ENCODE measurements around the gene TMC6. TPM values are rescaled to one million over a fixed set of nuclear protein-coding genes. Genes with fewer than 3 reads are reported as not detected.
A peak's percentile ranks its signal among the peaks of the same experiment; 100 is the strongest.
"Not testable (repeated sequence)": the region's sequence is repeated elsewhere in the genome, so short reads cannot be mapped to it uniquely, and the experiment has no call there.

Gene TMC6
- total RNA-seq, 1 donor from 2014 or later = 6.9 TPM

DNA sequence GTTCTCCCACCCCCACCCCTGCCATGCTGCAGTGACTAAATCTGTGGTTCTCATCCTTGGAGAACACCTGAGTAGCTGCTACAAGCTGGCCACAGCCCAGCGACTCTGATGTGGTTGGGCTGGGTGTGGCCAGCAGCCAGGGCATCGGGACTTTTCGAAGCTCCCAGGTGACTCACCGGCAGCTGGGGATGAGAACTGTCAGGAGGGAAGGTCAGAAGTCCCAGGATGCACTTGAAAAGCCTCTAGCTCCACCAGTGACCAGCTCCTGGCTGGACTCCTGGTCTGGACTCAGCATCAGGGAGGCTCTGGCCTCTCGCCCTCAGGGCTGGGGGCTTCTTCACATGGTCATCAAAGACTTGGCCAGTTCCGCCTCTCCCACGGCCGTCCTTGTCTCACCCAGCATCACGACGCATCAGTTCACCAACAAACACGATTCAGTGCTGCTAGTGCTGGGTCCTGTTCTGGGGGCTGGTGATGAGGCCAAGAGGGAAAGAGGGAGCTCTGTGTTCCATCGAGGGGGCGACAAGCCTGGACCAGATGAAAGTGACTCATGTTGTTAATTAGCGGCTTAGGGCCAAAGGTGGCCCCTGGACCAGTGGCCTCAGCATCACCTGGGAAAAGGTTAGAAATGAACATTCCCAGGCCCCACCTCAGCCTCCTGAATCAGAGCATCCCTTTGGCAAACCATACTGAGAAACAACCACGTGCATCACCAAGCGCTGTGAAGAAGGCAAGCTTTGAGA is 13.7 kb upstream of the TMC6 start:
- Histone ChIP-seq H3K4me3 (no peak overlapping the region), H3F3A (ENCODE audit: low read depth) (peaks cover 24% of the 10 kb centered on the region), H3K4me1 (no peaks in the 10 kb centered on the region), H2AFZ (replicated peaks) (no peak overlapping the region), H3K9ac (no peak overlapping the region), H3K36me3 (no peaks in the 10 kb centered on the region), H3K27ac (no peak overlapping the region), H3K4me2 (no peak overlapping the region), H3K9me3 (ENCODE audit: low read depth) (no peaks in the 10 kb centered on the region), H4K20me1 (ENCODE audit: low read depth) (no peaks in the 10 kb centered on the region), H3K27me3 (peaks cover 13% of the 10 kb centered on the region), H3K79me2 (ENCODE audit: low read depth) (no peaks in the 10 kb centered on the region)
- Mint-ChIP-seq H3K9me3 (no peaks in the 10 kb centered on the region), H3K4me1 (peaks cover 18% of the 10 kb centered on the region), H3K27me3 (ENCODE audit: insufficient read depth, low read depth) (peaks cover 7% of the 10 kb centered on the region), H3K4me3 (no peak overlapping the region), H3K27ac (no peak overlapping the region), H3K36me3 (no peaks in the 10 kb centered on the region)
- TF ChIP-seq, protein P1, sequence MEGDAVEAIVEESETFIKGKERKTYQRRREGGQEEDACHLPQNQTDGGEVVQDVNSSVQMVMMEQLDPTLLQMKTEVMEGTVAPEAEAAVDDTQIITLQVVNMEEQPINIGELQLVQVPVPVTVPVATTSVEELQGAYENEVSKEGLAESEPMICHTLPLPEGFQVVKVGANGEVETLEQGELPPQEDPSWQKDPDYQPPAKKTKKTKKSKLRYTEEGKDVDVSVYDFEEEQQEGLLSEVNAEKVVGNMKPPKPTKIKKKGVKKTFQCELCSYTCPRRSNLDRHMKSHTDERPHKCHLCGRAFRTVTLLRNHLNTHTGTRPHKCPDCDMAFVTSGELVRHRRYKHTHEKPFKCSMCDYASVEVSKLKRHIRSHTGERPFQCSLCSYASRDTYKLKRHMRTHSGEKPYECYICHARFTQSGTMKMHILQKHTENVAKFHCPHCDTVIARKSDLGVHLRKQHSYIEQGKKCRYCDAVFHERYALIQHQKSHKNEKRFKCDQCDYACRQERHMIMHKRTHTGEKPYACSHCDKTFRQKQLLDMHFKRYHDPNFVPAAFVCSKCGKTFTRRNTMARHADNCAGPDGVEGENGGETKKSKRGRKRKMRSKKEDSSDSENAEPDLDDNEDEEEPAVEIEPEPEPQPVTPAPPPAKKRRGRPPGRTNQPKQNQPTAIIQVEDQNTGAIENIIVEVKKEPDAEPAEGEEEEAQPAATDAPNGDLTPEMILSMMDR (IDR thresholded peaks at IDR 0.05) = no peak
- no peak for TF ChIP-seq EZH2phosphoT487 (IDR thresholded peaks at IDR 0.05)
- TF ChIP-seq EZH2 (IDR thresholded peaks at IDR 0.05) = no peak
- DNase-seq (ENCODE audit: low spot score) = no peak

DNA sequence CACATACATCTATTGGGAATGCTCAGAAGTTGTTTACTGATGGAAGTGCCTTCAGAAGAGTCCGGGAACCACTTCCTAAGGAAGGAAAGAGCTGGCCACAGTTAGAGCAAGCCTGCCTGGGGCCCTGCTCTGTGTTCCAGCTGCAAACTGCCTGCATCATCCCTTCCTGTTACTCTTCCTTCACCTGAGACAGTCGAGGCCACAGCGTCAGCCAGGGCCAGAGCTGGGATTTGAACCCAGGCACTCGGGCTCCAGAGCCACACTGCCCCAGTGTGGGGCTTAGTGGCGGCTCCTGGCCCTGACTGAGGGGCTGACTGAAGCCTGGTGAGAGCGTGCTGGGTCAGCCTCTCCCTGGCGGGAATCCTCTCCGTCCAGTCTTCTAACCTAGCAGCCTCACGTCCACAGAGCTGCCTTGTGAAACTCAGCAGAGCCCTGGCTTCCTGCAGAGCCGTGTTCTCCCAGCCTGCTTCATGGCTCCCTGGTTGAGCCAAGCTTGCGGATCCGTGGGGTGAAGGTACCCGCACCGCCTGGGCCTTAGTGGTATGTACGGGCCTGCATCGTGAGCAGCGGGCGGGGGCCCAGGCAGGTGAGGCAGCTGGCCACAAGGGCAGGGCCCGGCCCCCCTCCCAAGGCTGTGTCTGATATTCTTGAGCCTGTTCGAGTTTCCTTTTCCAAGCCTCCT is 13.0 kb upstream of the TMC6 start:
- H3K27ac ChIP-seq = no peak overlapping the region
- H3K9ac ChIP-seq = no peak overlapping the region
- no peaks in the 10 kb centered on the region for H4K20me1 ChIP-seq (ENCODE audit: low read depth)
- peaks cover 24% of the 10 kb centered on the region for H3F3A ChIP-seq (ENCODE audit: low read depth)
- H3K27me3 ChIP-seq = peaks cover 13% of the 10 kb centered on the region
- Mint-ChIP-seq H3K4me3 (no peak overlapping the region), H3K4me1 (peaks cover 18% of the 10 kb centered on the region), H3K27me3 (ENCODE audit: insufficient read depth, low read depth) (peaks cover 7% of the 10 kb centered on the region), H3K9me3 (no peaks in the 10 kb centered on the region), H3K36me3 (no peaks in the 10 kb centered on the region), H3K27ac (no peak overlapping the region)
- H3K79me2 ChIP-seq (ENCODE audit: low read depth) = no peaks in the 10 kb centered on the region
- no peak overlapping the region for H3K4me3 ChIP-seq
- no peaks in the 10 kb centered on the region for H3K4me1 ChIP-seq
- H2AFZ ChIP-seq (replicated peaks) = no peak overlapping the region
- H3K4me2 ChIP-seq = no peak overlapping the region
- H3K9me3 ChIP-seq (ENCODE audit: low read depth) = no peaks in the 10 kb centered on the region
- TF ChIP-seq EZH2 (IDR thresholded peaks at IDR 0.05) (no peak), EZH2phosphoT487 (IDR thresholded peaks at IDR 0.05) (no peak)
- TF ChIP-seq, protein P1 (IDR thresholded peaks at IDR 0.05) = no peak
- DNase-seq (ENCODE audit: low spot score) = no peak
- H3K36me3 ChIP-seq = no peaks in the 10 kb centered on the region

DNA sequence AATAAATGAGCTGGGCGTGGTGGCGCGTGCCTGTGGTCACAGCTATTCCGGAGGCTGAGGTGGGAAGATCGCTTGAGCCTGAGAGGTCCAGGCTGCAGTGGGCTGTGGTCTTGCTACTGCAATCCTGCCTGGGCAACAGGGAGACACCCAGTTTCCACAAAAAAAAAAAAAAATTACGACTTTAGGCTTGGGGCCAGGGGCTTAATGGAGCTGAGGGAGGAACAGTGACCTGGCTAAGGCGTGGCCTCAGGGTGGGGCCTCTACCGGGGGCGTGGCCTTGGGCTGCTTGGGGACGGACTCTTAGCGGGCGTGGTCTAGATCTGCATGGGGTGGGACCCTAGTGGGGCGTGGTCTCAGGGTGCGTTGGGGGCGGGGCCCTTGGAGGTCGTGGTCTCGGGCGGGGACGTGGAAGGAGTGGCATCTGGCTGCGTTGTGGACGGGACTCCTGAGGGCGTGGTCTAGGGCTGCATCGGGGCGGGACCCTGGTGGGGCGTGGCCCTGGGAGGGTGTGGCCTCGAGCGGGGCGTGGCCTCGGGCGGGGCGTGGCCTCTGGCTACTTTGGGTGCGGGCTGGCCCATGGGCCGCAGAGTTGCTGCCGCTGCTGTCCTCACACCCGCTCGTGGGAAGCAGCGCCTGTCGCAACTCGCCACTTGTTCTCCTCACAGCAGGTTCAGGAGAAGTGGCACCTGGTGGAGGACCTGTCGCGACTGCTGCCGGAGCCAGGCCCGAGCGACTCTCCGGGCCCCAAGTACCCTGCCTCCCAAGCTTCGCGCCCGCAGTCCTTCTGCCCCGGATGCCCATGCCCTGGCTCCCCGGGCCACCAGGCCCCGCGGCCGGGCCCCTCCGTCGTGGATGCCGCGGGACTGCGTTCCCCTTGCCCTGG is 11.9 kb upstream of the TMC6 start:
- Mint-ChIP-seq H3K27ac (no peak overlapping the region), H3K27me3 (ENCODE audit: insufficient read depth, low read depth) (peaks cover 9% of the 10 kb centered on the region), H3K4me1 (peaks cover 18% of the 10 kb centered on the region), H3K4me3 (peak overlapping the region; percentile 57), H3K9me3 (no peaks in the 10 kb centered on the region), H3K36me3 (no peaks in the 10 kb centered on the region)
- Histone ChIP-seq H3K4me3 (no peak overlapping the region), H4K20me1 (ENCODE audit: low read depth) (no peaks in the 10 kb centered on the region), H3F3A (ENCODE audit: low read depth) (peaks cover 24% of the 10 kb centered on the region), H3K9me3 (ENCODE audit: low read depth) (no peaks in the 10 kb centered on the region), H3K4me2 (peak overlapping the region; percentile 52), H2AFZ (replicated peaks) (no peak overlapping the region), H3K27ac (no peak overlapping the region), H3K36me3 (no peaks in the 10 kb centered on the region), H3K79me2 (ENCODE audit: low read depth) (no peaks in the 10 kb centered on the region), H3K9ac (no peak overlapping the region), H3K27me3 (peaks cover 13% of the 10 kb centered on the region), H3K4me1 (no peaks in the 10 kb centered on the region)
- DNase-seq (ENCODE audit: low spot score) = peak; percentile 98
- TF ChIP-seq EZH2phosphoT487 (IDR thresholded peaks at IDR 0.05) = no peak
- TF ChIP-seq EZH2 (IDR thresholded peaks at IDR 0.05) = no peak
- TF ChIP-seq, protein P1 (IDR thresholded peaks at IDR 0.05) = no peak

DNA sequence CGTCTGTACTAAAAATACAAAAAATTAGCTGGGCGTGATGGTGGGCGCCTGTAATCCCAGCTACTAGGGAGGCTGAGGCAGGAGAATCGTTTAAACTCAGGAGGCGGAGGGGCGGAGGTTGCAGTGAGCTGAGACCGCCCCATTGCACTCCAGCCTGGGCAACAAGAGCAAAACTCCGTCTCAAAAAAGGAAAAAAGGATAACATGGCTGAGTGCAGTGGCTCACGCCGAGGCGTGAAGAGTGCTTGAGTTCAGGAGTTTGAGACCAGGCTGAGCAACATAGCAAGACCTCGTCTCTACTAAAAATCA is 11.3 kb upstream of the TMC6 start:
- not testable (repeated sequence) for H3K4me2 ChIP-seq; DNase-seq (ENCODE audit: low spot score); H3K79me2 ChIP-seq (ENCODE audit: low read depth); H3K36me3 Mint-ChIP-seq; H3K4me1 ChIP-seq; H4K20me1 ChIP-seq (ENCODE audit: low read depth); H3K4me3 Mint-ChIP-seq; H3K4me3 ChIP-seq; H2AFZ ChIP-seq (replicated peaks); H3K27ac Mint-ChIP-seq; H3K9me3 ChIP-seq (ENCODE audit: low read depth); H3K9me3 Mint-ChIP-seq; H3K9ac ChIP-seq; H3K27ac ChIP-seq; H3K36me3 ChIP-seq
- peaks cover 12% of the 10 kb centered on the region for H3K27me3 Mint-ChIP-seq (ENCODE audit: insufficient read depth, low read depth)
- H3K4me1 Mint-ChIP-seq = peaks cover 18% of the 10 kb centered on the region
- Histone ChIP-seq H3K27me3 (peaks cover 14% of the 10 kb centered on the region), H3F3A (ENCODE audit: low read depth) (peaks cover 24% of the 10 kb centered on the region)

All from neural progenitor cell (in vitro differentiated cells).